ENCODE results near the gene GJA4.
"Not testable (repeated sequence)": the region's sequence is repeated elsewhere in the genome, so short reads cannot be mapped to it uniquely, and the experiment has no call there.

The GJA4 gene

DNA sequence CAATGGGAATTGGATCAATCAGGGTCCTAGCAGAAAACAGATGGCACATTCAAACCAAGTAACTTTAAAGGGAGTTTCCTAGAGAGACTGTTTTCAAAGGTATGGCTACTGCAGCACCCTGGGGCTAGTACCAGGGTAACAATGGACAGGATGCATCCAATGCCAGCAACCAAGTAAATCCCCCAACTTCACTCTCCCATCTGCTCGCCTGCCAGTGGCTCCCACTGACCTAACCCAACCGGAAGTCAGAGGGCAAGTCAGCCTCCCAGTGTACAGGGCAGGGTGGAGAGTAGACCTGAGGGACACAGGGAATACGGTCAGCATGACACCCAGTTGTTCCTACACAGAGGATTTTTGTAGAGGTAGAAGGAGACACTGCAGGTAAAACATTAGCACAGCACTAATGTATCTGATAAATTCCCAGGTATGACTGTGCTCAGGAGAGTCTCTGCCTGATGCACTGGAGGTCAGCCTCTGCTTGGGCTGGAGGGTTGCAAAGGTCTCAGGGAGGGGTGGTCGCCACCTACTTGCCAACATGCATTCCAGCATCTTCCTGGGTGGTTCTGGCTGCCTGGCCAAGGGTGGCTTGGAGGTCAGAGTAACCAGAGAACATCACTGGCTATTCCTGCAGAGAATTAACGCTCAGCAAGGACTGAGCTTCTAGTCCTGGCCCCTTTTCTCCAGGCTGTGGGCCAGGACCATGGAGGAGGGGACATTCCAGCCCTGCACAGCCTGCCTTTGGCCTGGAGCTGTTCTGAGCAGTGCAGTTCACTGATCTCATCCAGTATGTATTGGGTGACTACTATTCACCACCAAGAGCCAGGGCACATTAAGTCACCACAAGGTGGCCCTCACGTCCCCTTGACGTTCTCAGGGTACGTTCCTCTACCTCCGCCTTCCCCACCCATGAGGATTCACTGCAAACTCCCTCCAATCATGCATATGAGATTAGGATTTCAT, 5.1 kb upstream of the GJA4 start:
- in situ Hi-C loops (cut with MboI; ENCODE audit: low sequenced_read_pairs): no loop called here
- H3K27me3 ChIP-seq (ENCODE audit: low read depth): peaks cover 7% of the 10 kb centered on the region; the same call in 1 of the 2 replicates
- no peaks in the 10 kb centered on the region for H3K36me3 ChIP-seq (replicated peaks)
- H3K4me3 ChIP-seq: no peak overlapping the region
- DNase-seq (ENCODE audit: low spot score in 2 of 2): peak in 1 of 2 experiments; percentile 54
- H3K4me1 ChIP-seq: no peaks in the 10 kb centered on the region
- H3K9me3 ChIP-seq: no peaks in the 10 kb centered on the region

DNA sequence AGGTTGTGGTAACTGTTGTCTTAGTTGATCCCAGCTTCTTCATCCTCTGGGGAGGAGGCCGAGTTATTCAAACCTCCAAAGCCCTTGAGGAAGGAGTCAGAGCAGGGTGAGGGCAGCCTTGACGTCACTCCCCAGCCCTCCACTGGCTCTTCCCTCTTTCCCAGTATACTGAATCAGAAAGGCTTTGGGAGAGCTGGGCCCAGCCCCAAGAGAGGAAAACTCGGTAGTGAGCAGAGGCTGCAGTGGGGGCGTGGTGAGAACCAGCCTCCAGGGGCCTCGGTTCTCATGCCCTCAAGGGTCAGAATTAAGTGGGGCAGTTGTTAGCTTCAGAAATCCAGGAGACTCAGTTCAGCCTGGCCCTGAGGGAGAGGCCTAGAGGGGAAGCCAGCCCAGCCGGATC, 1.8 kb upstream of the GJA4 start:
- Histone ChIP-seq H3K9me3 (no peaks in the 10 kb centered on the region), H3K27me3 (ENCODE audit: low read depth) (peaks cover 17% of the 10 kb centered on the region; the same call in 1 of the 2 replicates), H3K36me3 (replicated peaks) (no peaks in the 10 kb centered on the region), H3K4me1 (no peaks in the 10 kb centered on the region), H3K4me3 (no peak overlapping the region)
- no peak for DNase-seq (ENCODE audit: low spot score in 2 of 2)
- in situ Hi-C loops (cut with MboI; ENCODE audit: low sequenced_read_pairs): no loop called here

DNA sequence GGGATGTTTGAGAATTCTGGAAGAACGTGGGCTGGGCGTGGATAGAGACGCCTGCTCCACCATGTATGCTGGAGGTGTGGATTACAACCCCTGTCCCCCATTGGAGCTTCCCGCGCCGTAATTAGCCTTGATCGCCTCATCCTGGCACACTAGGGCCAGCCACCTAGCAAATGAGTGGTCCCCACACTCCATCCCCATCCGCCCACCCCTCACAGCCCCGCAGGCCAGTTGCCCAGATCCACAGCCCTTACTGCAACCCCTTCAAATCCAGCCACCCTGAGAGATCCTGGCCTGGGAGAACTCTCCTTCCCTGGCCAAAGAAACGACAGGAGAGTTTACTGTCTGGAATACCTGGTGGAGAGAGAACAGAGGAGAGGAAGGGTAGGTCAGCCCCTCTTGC, 375 bp upstream of the GJA4 start:
- no peaks in the 10 kb centered on the region for H3K36me3 ChIP-seq (replicated peaks)
- H3K9me3 ChIP-seq: no peaks in the 10 kb centered on the region
- in situ Hi-C loops (cut with MboI; ENCODE audit: low sequenced_read_pairs): no loop called here
- peaks cover 17% of the 10 kb centered on the region; the same call in 1 of the 2 replicates for H3K27me3 ChIP-seq (ENCODE audit: low read depth)
- H3K4me1 ChIP-seq: no peaks in the 10 kb centered on the region
- no peak for DNase-seq (ENCODE audit: low spot score in 2 of 2)
- no peak overlapping the region for H3K4me3 ChIP-seq

DNA sequence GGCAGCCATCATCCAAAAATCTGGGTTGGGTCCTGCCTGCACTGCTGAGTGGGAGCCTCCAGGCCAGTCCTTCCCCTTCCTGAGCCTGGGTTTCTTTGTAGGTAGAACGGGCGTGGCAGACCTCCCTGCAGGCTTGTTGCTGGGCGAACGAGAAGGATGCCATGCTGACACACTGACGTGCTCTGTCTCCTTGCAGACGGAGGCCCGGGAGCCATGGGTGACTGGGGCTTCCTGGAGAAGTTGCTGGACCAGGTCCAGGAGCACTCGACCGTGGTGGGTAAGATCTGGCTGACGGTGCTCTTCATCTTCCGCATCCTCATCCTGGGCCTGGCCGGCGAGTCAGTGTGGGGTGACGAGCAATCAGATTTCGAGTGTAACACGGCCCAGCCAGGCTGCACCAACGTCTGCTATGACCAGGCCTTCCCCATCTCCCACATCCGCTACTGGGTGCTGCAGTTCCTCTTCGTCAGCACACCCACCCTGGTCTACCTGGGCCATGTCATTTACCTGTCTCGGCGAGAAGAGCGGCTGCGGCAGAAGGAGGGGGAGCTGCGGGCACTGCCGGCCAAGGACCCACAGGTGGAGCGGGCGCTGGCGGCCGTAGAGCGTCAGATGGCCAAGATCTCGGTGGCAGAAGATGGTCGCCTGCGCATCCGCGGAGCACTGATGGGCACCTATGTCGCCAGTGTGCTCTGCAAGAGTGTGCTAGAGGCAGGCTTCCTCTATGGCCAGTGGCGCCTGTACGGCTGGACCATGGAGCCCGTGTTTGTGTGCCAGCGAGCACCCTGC, 1.4 kb downstream of the GJA4 start:
- Histone ChIP-seq H3K4me1 (no peaks in the 10 kb centered on the region), H3K36me3 (replicated peaks) (no peaks in the 10 kb centered on the region), H3K4me3 (no peak overlapping the region), H3K9me3 (no peaks in the 10 kb centered on the region), H3K27me3 (ENCODE audit: low read depth) (peaks cover 21% of the 10 kb centered on the region)
- no peak for DNase-seq (ENCODE audit: low spot score in 2 of 2)
- in situ Hi-C loops (cut with MboI; ENCODE audit: low sequenced_read_pairs): no loop called here

DNA sequence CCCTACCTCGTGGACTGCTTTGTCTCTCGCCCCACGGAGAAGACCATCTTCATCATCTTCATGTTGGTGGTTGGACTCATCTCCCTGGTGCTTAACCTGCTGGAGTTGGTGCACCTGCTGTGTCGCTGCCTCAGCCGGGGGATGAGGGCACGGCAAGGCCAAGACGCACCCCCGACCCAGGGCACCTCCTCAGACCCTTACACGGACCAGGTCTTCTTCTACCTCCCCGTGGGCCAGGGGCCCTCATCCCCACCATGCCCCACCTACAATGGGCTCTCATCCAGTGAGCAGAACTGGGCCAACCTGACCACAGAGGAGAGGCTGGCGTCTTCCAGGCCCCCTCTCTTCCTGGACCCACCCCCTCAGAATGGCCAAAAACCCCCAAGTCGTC, 2.0 kb downstream of the GJA4 start:
- Histone ChIP-seq H3K9me3 (no peaks in the 10 kb centered on the region), H3K27me3 (ENCODE audit: low read depth) (peaks cover 21% of the 10 kb centered on the region), H3K36me3 (replicated peaks) (no peaks in the 10 kb centered on the region), H3K4me3 (no peak overlapping the region), H3K4me1 (no peaks in the 10 kb centered on the region)
- DNase-seq (ENCODE audit: low spot score in 2 of 2): no peak
- in situ Hi-C loops (cut with MboI; ENCODE audit: low sequenced_read_pairs): no loop called here

DNA sequence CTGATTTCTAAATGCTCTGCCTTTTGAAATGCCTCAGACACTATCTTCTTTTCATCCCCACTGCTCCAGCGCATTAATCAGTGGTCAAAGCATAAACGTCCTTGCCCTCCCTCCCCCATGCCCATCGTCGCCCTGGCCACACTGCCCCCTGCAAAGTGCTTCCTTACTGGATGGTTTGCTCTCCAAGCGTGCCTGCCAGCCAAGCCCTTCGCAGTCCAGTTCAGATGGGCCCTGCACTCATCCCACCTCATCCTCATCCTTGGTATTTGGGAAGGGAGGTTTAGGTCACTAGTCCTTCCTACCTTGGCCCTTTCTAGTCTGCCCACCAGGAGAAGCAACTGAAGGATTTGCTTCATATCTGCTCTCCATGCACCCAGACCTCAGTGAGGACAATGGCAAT, 3.1 kb downstream of the GJA4 start:
- in situ Hi-C loops (cut with MboI; ENCODE audit: low sequenced_read_pairs): no loop called here
- H3K4me3 ChIP-seq: no peak overlapping the region
- no peaks in the 10 kb centered on the region for H3K36me3 ChIP-seq (replicated peaks)
- H3K27me3 ChIP-seq (ENCODE audit: low read depth): peaks cover 21% of the 10 kb centered on the region
- H3K9me3 ChIP-seq: no peaks in the 10 kb centered on the region
- DNase-seq (ENCODE audit: low spot score in 2 of 2): no peak
- no peaks in the 10 kb centered on the region for H3K4me1 ChIP-seq

DNA sequence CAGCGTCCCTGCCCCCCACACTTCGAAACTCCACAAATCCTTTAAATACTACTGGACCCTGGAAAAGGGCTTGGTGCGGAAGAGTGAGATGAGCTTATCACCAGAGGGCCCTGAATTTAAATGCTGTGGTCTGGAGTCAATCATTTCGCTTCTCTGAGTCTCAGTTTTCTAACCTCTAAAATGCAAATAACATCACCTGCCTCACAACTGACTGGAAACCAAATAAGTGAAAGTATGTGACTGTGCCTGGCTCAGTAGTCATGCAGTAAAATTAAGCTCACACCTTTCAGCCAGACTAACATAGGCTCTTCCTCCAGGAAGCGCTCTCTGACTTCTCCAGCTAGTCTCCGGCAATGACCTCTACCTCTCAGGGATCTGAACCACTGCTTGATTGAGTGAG, 4.2 kb downstream of the GJA4 start:
- H3K4me1 ChIP-seq: no peaks in the 10 kb centered on the region
- peaks cover 20% of the 10 kb centered on the region for H3K27me3 ChIP-seq (ENCODE audit: low read depth)
- no peaks in the 10 kb centered on the region for H3K36me3 ChIP-seq (replicated peaks)
- DNase-seq (ENCODE audit: low spot score in 2 of 2): no peak
- no peak overlapping the region for H3K4me3 ChIP-seq
- in situ Hi-C loops (cut with MboI; ENCODE audit: low sequenced_read_pairs): no loop called here
- H3K9me3 ChIP-seq: no peaks in the 10 kb centered on the region

DNA sequence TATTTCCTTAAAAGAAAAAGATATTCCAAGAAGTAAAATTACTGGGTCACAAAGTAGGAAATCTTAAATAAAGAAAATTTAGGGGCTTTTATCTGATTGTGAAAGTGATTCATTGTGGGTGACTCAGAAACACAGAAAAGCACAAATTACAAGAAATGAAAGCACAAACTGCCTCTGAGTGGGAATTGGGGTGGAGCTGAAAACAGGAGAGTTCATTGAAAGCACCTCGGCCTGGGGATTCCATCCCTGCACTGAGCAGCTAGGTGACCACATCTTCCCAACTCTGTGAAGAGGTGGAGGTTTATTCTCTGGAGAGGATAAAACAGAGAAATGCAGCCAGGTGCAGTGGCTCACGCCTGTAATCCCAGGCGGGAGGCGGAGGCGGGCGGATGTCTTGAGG, 7.4 kb downstream of the GJA4 start:
- in situ Hi-C loops (cut with MboI; ENCODE audit: low sequenced_read_pairs): no loop called here
- H3K4me1 ChIP-seq: no peaks in the 10 kb centered on the region; the same call in 1 of the 2 replicates
- no peaks in the 10 kb centered on the region for H3K9me3 ChIP-seq
- H3K27me3 ChIP-seq (ENCODE audit: low read depth): peaks cover 10% of the 10 kb centered on the region
- DNase-seq (ENCODE audit: low spot score in 2 of 2): no peak
- no peak overlapping the region for H3K4me3 ChIP-seq
- no peaks in the 10 kb centered on the region for H3K36me3 ChIP-seq (replicated peaks)

DNA sequence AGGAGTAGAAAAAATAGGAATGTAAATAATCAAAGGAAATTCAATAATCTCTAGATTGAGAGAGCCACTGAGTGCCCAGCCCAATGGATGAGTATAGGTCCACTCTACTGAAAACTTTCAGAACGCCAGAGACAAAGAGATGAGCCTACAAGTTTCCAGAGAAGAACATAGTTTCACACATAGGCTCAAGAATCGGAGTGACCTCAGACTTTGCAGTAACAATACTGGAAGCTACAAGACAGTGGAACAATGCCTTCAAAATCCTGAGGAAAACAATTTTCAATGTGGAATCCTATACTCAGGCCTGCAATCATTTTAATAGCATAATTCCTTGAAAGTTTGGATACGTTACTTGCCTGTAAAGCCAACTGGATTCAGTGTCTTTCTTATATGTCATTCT, 11.0 kb downstream of the GJA4 start:
- DNase-seq (ENCODE audit: low spot score in 2 of 2): no peak
- H3K27me3 ChIP-seq (ENCODE audit: low read depth): peaks cover 8% of the 10 kb centered on the region
- peaks cover 2% of the 10 kb centered on the region; the same call in 1 of the 2 replicates for H3K4me1 ChIP-seq

DNA sequence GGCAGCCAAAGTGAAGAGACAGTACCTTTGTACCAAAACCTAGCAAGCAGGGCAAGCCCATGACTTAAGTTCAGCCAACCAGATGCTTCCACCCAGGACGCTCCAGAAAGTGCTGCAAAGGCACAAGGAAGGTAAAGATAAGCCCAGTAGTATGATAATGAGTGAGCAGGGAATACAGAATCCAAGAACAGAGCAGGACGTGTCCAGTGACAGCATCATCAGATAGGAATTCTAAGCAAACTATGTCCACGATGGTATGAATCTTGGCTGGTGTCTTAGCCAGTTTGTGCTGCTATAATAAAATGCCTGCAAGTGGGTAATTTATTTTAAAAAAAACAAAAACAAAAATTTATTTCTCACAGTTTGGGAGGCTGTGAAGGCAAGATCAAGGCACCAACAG, 13.6 kb downstream of the GJA4 start:
- no peak for DNase-seq (ENCODE audit: low spot score in 2 of 2)
- Histone ChIP-seq H3K4me1 (peaks cover 2% of the 10 kb centered on the region; the same call in 1 of the 2 replicates), H3K36me3 (replicated peaks) (no peaks in the 10 kb centered on the region), H3K4me3 (no peak overlapping the region), H3K27me3 (ENCODE audit: low read depth) (peaks cover 6% of the 10 kb centered on the region; the same call in 1 of the 2 replicates), H3K9me3 (no peaks in the 10 kb centered on the region)
- in situ Hi-C loops (cut with MboI; ENCODE audit: low sequenced_read_pairs): no loop called here

More for the DNA sequence above, 11.0 kb downstream of the GJA4 start:
- no peaks in the 10 kb centered on the region for H3K36me3 ChIP-seq (replicated peaks)
- in situ Hi-C loops (cut with MboI; ENCODE audit: low sequenced_read_pairs): no loop called here
- H3K4me3 ChIP-seq: no peak overlapping the region
- H3K9me3 ChIP-seq: no peaks in the 10 kb centered on the region

DNA sequence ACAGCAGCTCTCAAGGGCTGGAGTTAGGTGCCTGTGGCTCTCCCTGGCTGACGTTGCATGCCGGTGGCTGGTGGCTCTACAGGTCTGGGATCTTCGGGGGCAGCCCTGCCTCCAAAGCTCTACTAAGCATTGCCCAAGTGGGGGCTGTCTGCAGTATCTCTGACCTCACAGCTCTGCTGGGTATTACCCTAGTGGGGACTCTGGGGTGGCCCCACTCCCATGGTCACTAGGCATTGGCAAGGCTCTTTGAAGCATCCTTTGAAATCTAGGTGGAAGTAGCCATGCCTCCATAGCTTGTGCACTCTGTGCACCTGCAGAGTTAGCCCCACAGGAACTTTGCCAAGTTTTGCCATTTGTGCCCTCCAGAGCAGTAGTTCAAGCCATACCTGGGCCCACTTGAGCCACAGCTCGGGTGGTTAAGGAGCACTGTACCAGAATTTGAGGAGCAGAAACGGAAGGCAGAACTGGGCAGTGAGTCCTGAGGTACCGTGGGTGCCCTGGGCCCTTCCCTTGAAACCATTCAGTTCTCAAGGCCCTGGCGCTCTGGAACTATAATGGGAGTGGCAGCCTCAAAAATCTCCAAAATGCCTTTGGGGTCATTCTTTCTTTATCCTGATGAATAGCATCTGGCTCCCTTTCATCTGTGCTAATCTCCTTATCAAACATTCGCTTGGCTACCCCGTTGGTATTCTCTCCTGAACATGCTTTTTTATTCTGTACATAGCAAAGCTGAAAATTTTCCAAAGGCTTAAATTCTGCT, 15.4 kb downstream of the GJA4 start:
- peaks cover 6% of the 10 kb centered on the region; the same call in 1 of the 2 replicates for H3K27me3 ChIP-seq (ENCODE audit: low read depth)
- H3K4me3 ChIP-seq: no peak overlapping the region
- H3K4me1 ChIP-seq: peaks cover 2% of the 10 kb centered on the region; the same call in 1 of the 2 replicates
- no peaks in the 10 kb centered on the region for H3K9me3 ChIP-seq
- in situ Hi-C loops (cut with MboI; ENCODE audit: low sequenced_read_pairs): no loop called here
- DNase-seq (ENCODE audit: low spot score in 2 of 2): peak in 1 of 2 experiments; percentile 31
- no peaks in the 10 kb centered on the region for H3K36me3 ChIP-seq (replicated peaks)

DNA sequence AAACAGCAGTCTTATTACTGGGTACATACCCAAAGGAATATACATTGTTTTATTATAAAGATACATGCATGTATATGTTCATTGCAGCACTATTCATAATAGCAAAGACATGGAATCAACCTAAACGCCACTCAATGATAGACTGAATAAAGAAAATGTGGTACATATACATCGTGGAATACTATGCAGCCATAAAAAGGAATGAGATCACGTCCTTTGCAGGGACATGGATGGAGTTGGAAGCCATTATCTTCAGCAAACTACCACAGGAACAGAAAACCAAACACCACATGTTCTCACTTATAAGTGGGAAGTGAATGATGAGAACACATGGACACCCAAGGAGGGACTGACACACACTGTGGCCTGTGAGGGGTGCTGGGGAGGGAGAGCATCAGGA, 18.0 kb downstream of the GJA4 start:
- H3K36me3 ChIP-seq (replicated peaks); H3K9me3 ChIP-seq; H3K4me3 ChIP-seq; H3K27me3 ChIP-seq (ENCODE audit: low read depth); in situ Hi-C loops (cut with MboI; ENCODE audit: low sequenced_read_pairs); H3K4me1 ChIP-seq; DNase-seq (ENCODE audit: low spot score in 2 of 2): not testable (repeated sequence)

DNA sequence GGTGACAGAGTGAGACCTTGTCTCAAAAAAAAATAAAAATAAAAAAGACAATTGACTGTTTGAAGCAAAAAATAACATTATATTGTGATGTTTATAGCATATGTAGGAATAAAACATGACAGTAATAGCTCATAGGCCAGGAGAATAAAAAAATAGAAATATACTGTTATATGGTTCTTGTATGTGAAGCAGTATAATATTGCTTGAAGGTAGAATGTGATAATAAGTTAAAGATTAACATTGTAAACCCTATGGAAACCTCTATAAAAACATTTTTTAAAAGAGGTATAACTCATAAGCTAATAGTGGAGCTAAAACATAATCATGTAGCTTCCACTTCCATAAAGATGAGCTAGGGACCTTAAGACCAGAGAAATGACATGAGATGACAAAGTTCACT, 23.5 kb downstream of the GJA4 start:
- Histone ChIP-seq H3K9me3 (no peaks in the 10 kb centered on the region), H3K4me1 (no peaks in the 10 kb centered on the region), H3K27me3 (ENCODE audit: low read depth) (peaks cover 14% of the 10 kb centered on the region), H3K4me3 (no peak overlapping the region), H3K36me3 (replicated peaks) (no peaks in the 10 kb centered on the region)
- no peak for DNase-seq (ENCODE audit: low spot score in 2 of 2)
- in situ Hi-C loops (cut with MboI; ENCODE audit: low sequenced_read_pairs): no loop called here

Measured in HAP-1 (cell line).